RPMI7951 (cell line): Measurements from ENCODE around the gene KXD1. TPM values are rescaled to one million over a fixed set of nuclear protein-coding genes. Genes with fewer than 3 reads are reported as not detected.
"Not testable (repeated sequence)": the region's sequence is repeated elsewhere in the genome, so short reads cannot be mapped to it uniquely, and the experiment has no call there.

Source experiments
- DNase-seq: peaks from one replicate; pipeline ENCODE4 v3.0.0-alpha.2; 2012; ENCODE audit warnings: low read depth
- total RNA-seq: library from RNA; depleted of rRNA; stranded (reverse); fragments of >200 nt; shearing (Covaris generic); gene quantifications from 2 replicates; pipeline ENCODE4 v1.2.3, GENCODE V29; 2014; rRNA removed

Gene KXD1
- 159 TPM in 2 replicates for total RNA-seq

- DNase-seq, result peak; percentile 99
These were observed at the start of gene KXD1 for GRCh38 chr19:18557411-18558201. Gene KXD1 (plus strand): TSS chr19:18557870. CDS start chr19:18562057, 4,187 bp downstream.

- DNase-seq, result no peak
These were observed 49.1 kb upstream of the KXD1 start for GRCh38 chr19:18508585-18508984.

- DNase-seq, result no peak
These were observed 47.5 kb upstream of the KXD1 start for GRCh38 chr19:18510216-18510615.

- no peak for DNase-seq
These were observed 43.8 kb upstream of the KXD1 start for GRCh38 chr19:18513868-18514267.

- DNase-seq, result no peak
These were observed 42.6 kb upstream of the KXD1 start for GRCh38 chr19:18514800-18515682.

- DNase-seq, result no peak
These were observed 41.7 kb upstream of the KXD1 start for GRCh38 chr19:18515959-18516358.

GRCh38 chr19:18517606-18518005 lies 40.1 kb upstream of the KXD1 start:
- DNase-seq, result no peak

- no peak for DNase-seq
These were observed 39.0 kb upstream of the KXD1 start for GRCh38 chr19:18518639-18519038.

GRCh38 chr19:18519962-18520847 lies 37.5 kb upstream of the KXD1 start:
- peak; percentile 86 for DNase-seq

GRCh38 chr19:18520848-18521691 lies 36.6 kb upstream of the KXD1 start:
- DNase-seq, result no peak

GRCh38 chr19:18521692-18522123 lies 36.0 kb upstream of the KXD1 start, which contains the start of gene ELL:
Gene ELL (minus strand): TSS chr19:18522070. CDS start chr19:18522055, 15 bp downstream.
- DNase-seq, result no peak

GRCh38 chr19:18522124-18522861 lies 35.4 kb upstream of the KXD1 start:
- DNase-seq, result peak; percentile 100

GRCh38 chr19:18522862-18523440 lies 34.7 kb upstream of the KXD1 start:
- not testable (repeated sequence) for DNase-seq

GRCh38 chr19:18523841-18524240 lies 33.8 kb upstream of the KXD1 start:
- no peak for DNase-seq

- no peak for DNase-seq
These were observed 31.4 kb upstream of the KXD1 start for GRCh38 chr19:18526316-18526715.

- peak; percentile 22 for DNase-seq
These were observed 27.9 kb upstream of the KXD1 start for GRCh38 chr19:18529782-18530181.

GRCh38 chr19:18531485-18531884 lies 26.2 kb upstream of the KXD1 start:
- DNase-seq, result no peak

GRCh38 chr19:18532168-18532890 lies 25.3 kb upstream of the KXD1 start:
- no peak for DNase-seq

- no peak for DNase-seq
These were observed 24.6 kb upstream of the KXD1 start for GRCh38 chr19:18533058-18533457.
